ENCODE measurements around the gene TMPRSS5.
"Not testable (repeated sequence)": the region's sequence is repeated elsewhere in the genome, so short reads cannot be mapped to it uniquely, and the experiment has no call there.

The TMPRSS5 gene

GRCh38 chr11:113695207-113695606 is 10.9 kb downstream of the TMPRSS5 start:
- DNase-seq = no peak

GRCh38 chr11:113694390-113694789 is 11.7 kb downstream of the TMPRSS5 start:
- DNase-seq = no peak

GRCh38 chr11:113693030-113693429 is 13.1 kb downstream of the TMPRSS5 start:
- DNase-seq = no peak

GRCh38 chr11:113690619-113691569 is 15.2 kb downstream of the TMPRSS5 start:
- DNase-seq = peak; percentile 4

GRCh38 chr11:113689768-113690618 is 16.1 kb downstream of the TMPRSS5 start:
- no peak for DNase-seq

- no peak for DNase-seq
Measured at GRCh38 chr11:113685654-113686359, 20.3 kb downstream of the TMPRSS5 start.

- DNase-seq = no peak
Measured at GRCh38 chr11:113684496-113684895, 21.6 kb downstream of the TMPRSS5 start.

GRCh38 chr11:113683481-113684046 is 22.5 kb downstream of the TMPRSS5 start:
- DNase-seq = no peak

- DNase-seq = no peak
Measured at GRCh38 chr11:113681711-113682413, 24.2 kb downstream of the TMPRSS5 start.

GRCh38 chr11:113681282-113681681 is 24.8 kb downstream of the TMPRSS5 start:
- DNase-seq = no peak

GRCh38 chr11:113677685-113678084 is 28.4 kb downstream of the TMPRSS5 start:
- no peak for DNase-seq

- DNase-seq = no peak
Measured at GRCh38 chr11:113675565-113675964, 30.5 kb downstream of the TMPRSS5 start.

- no peak for DNase-seq
Measured at GRCh38 chr11:113675003-113675561, 31.0 kb downstream of the TMPRSS5 start.

- no peak for DNase-seq
Measured at GRCh38 chr11:113674397-113674685, 31.8 kb downstream of the TMPRSS5 start.

GRCh38 chr11:113673550-113674396 is 32.3 kb downstream of the TMPRSS5 start:
- no peak for DNase-seq

- DNase-seq = not testable (repeated sequence)
Measured at GRCh38 chr11:113671914-113672313, 34.2 kb downstream of the TMPRSS5 start.

- DNase-seq = no peak
Measured at GRCh38 chr11:113670831-113671215, 35.3 kb downstream of the TMPRSS5 start.

GRCh38 chr11:113670149-113670830 is 35.8 kb downstream of the TMPRSS5 start:
- DNase-seq = no peak

GRCh38 chr11:113668255-113668654 is 37.9 kb downstream of the TMPRSS5 start:
- no peak for DNase-seq

GRCh38 chr11:113667801-113668200 is 38.3 kb downstream of the TMPRSS5 start:
- no peak for DNase-seq

All from stimulated activated CD4-positive, alpha-beta T cell treated with anti-CD3 and anti-CD28 coated beads, Interleukin-12 subunit alpha, Interleukin-12 subunit beta, amount 100 ng/mL, for 4 hours (primary cell).